ENCODE measurements around the gene S100A8. TPM values are rescaled to one million over a fixed set of nuclear protein-coding genes. Genes with fewer than 3 reads are reported as not detected.

S100A8 gene
- total RNA-seq, 1 donor from 2014 or later, result not detected

GRCh38 chr1:153389401-153389800 lies 1.5 kb downstream of the S100A8 start:
- Mint-ChIP-seq H3K36me3 (ENCODE audit: low read depth, unreplicated experiment) (no peaks in the 10 kb centered on the region), H3K27me3 (ENCODE audit: low read depth, unreplicated experiment) (peaks cover 50% of the 10 kb centered on the region), H3K4me3 (ENCODE audit: unreplicated experiment) (no peak overlapping the region), H3K9me3 (ENCODE audit: unreplicated experiment) (no peaks in the 10 kb centered on the region), H3K4me1 (ENCODE audit: low read depth, unreplicated experiment) (no peaks in the 10 kb centered on the region), H3K27ac (ENCODE audit: unreplicated experiment) (no peak overlapping the region)
- no peak overlapping the region for H2AFZ ChIP-seq (ENCODE audit: low read depth, low read length)
- no peaks in the 10 kb centered on the region for H3K36me3 ChIP-seq (ENCODE audit: insufficient read depth, low read length)
- H3K4me2 ChIP-seq (ENCODE audit: low read length), result no peak overlapping the region
- TF ChIP-seq EZH2 (IDR thresholded peaks at IDR 0.05; ENCODE audit: insufficient read depth, low read length) (no peak), CTCF (IDR thresholded peaks at IDR 0.05; ENCODE audit: insufficient read depth, low read depth, low read length) (no peak)
- no peaks in the 10 kb centered on the region for H4K20me1 ChIP-seq (ENCODE audit: insufficient read depth, low read length)
- H3K79me2 ChIP-seq (ENCODE audit: insufficient read depth, low read length), result no peaks in the 10 kb centered on the region
- no peak for DNase-seq (ENCODE audit: low read depth)
- no peak overlapping the region for H3K27ac ChIP-seq (ENCODE audit: low read depth, low read length)
- no peaks in the 10 kb centered on the region for H3K4me1 ChIP-seq (ENCODE audit: insufficient read depth, low read length)
- no peak overlapping the region for H3K9ac ChIP-seq (ENCODE audit: low read length)
- no peak overlapping the region for H3K4me3 ChIP-seq (ENCODE audit: insufficient read depth, low read depth, low read length)
- H3K27me3 ChIP-seq (ENCODE audit: insufficient read depth, low read length), result no peaks in the 10 kb centered on the region
- H3K9me3 ChIP-seq (ENCODE audit: insufficient read depth, low read depth, low read length), result no peaks in the 10 kb centered on the region
- no peak for FAIRE-seq

GRCh38 chr1:153387785-153388184 lies 3.1 kb downstream of the S100A8 start:
- TF ChIP-seq CTCF (IDR thresholded peaks at IDR 0.05; ENCODE audit: insufficient read depth, low read depth, low read length) (no peak), EZH2 (IDR thresholded peaks at IDR 0.05; ENCODE audit: insufficient read depth, low read length) (no peak)
- Mint-ChIP-seq H3K4me3 (ENCODE audit: unreplicated experiment) (no peak overlapping the region), H3K27me3 (ENCODE audit: low read depth, unreplicated experiment) (peaks cover 47% of the 10 kb centered on the region), H3K4me1 (ENCODE audit: low read depth, unreplicated experiment) (no peaks in the 10 kb centered on the region), H3K27ac (ENCODE audit: unreplicated experiment) (no peak overlapping the region), H3K9me3 (ENCODE audit: unreplicated experiment) (no peaks in the 10 kb centered on the region), H3K36me3 (ENCODE audit: low read depth, unreplicated experiment) (no peaks in the 10 kb centered on the region)
- no peaks in the 10 kb centered on the region for H3K27me3 ChIP-seq (ENCODE audit: insufficient read depth, low read length)
- no peak overlapping the region for H3K4me2 ChIP-seq (ENCODE audit: low read length)
- no peaks in the 10 kb centered on the region for H3K79me2 ChIP-seq (ENCODE audit: insufficient read depth, low read length)
- no peak for FAIRE-seq
- H2AFZ ChIP-seq (ENCODE audit: low read depth, low read length), result no peak overlapping the region
- DNase-seq (ENCODE audit: low read depth), result no peak
- no peak overlapping the region for H3K4me3 ChIP-seq (ENCODE audit: insufficient read depth, low read depth, low read length)
- H3K9ac ChIP-seq (ENCODE audit: low read length), result no peak overlapping the region
- no peaks in the 10 kb centered on the region for H3K9me3 ChIP-seq (ENCODE audit: insufficient read depth, low read depth, low read length)
- H3K27ac ChIP-seq (ENCODE audit: low read depth, low read length), result no peak overlapping the region
- H4K20me1 ChIP-seq (ENCODE audit: insufficient read depth, low read length), result no peaks in the 10 kb centered on the region
- no peaks in the 10 kb centered on the region for H3K4me1 ChIP-seq (ENCODE audit: insufficient read depth, low read length)
- H3K36me3 ChIP-seq (ENCODE audit: insufficient read depth, low read length), result no peaks in the 10 kb centered on the region

GRCh38 chr1:153387001-153387400 lies 3.9 kb downstream of the S100A8 start:
- no peaks in the 10 kb centered on the region for H3K4me1 ChIP-seq (ENCODE audit: insufficient read depth, low read length)
- no peaks in the 10 kb centered on the region for H3K27me3 ChIP-seq (ENCODE audit: insufficient read depth, low read length)
- H3K9me3 ChIP-seq (ENCODE audit: insufficient read depth, low read depth, low read length), result no peaks in the 10 kb centered on the region
- no peak for FAIRE-seq
- H2AFZ ChIP-seq (ENCODE audit: low read depth, low read length), result no peak overlapping the region
- TF ChIP-seq EZH2 (IDR thresholded peaks at IDR 0.05; ENCODE audit: insufficient read depth, low read length), result no peak
- no peak for TF ChIP-seq CTCF (IDR thresholded peaks at IDR 0.05; ENCODE audit: insufficient read depth, low read depth, low read length)
- no peak overlapping the region for H3K27ac ChIP-seq (ENCODE audit: low read depth, low read length)
- no peaks in the 10 kb centered on the region for H3K36me3 ChIP-seq (ENCODE audit: insufficient read depth, low read length)
- Mint-ChIP-seq H3K9me3 (ENCODE audit: unreplicated experiment) (peaks cover 1% of the 10 kb centered on the region), H3K36me3 (ENCODE audit: low read depth, unreplicated experiment) (no peaks in the 10 kb centered on the region), H3K27ac (ENCODE audit: unreplicated experiment) (no peak overlapping the region), H3K4me1 (ENCODE audit: low read depth, unreplicated experiment) (no peaks in the 10 kb centered on the region), H3K27me3 (ENCODE audit: low read depth, unreplicated experiment) (peaks cover 44% of the 10 kb centered on the region), H3K4me3 (ENCODE audit: unreplicated experiment) (no peak overlapping the region)
- H3K4me2 ChIP-seq (ENCODE audit: low read length), result no peak overlapping the region
- H3K79me2 ChIP-seq (ENCODE audit: insufficient read depth, low read length), result no peaks in the 10 kb centered on the region
- no peaks in the 10 kb centered on the region for H4K20me1 ChIP-seq (ENCODE audit: insufficient read depth, low read length)
- no peak overlapping the region for H3K9ac ChIP-seq (ENCODE audit: low read length)
- H3K4me3 ChIP-seq (ENCODE audit: insufficient read depth, low read depth, low read length), result no peak overlapping the region
- DNase-seq (ENCODE audit: low read depth), result no peak
